ENCODE data around the gene DGKD. TPM values are rescaled to one million over a fixed set of nuclear protein-coding genes. Genes with fewer than 3 reads are reported as not detected.
"Not testable (repeated sequence)": the region's sequence is repeated elsewhere in the genome, so short reads cannot be mapped to it uniquely, and the experiment has no call there.

The DGKD gene
- total RNA-seq (2014; rRNA removed; shearing (Covaris generic)) = 183 and 195 TPM in 2 replicates
- polyA plus RNA-seq (2014; cell fraction: nucleus; rRNA removed) = 219 and 294 TPM in 2 replicates

GRCh38 chr2:233353769-233354499, at the start of gene DGKD:
Gene DGKD, plus strand, starts transcription at chr2:233354494. Its CDS starts 25 bp downstream, at chr2:233354519.
- DNase-seq (ENCODE audit: extremely low read depth, low read depth) = peak; percentile 41

DNA sequence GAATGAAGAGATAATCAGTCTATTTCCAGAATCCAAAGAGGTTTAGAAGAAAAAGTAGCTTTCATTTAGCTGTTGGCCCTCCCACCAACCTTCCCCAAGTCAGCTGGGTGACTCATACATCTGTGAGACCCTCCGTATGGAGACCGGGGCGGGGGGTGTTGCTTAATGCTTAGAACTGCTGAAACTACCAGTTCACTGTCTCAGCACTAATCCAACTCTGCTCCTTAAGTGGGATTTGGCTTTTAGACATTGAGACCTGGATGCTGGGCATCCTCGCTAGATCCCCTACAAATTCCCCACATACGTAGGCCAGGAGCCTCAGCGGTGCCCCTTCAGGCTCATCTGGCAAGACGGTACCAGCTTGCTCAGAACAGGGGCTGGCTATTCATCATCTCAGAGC, 46.7 kb upstream of the DGKD start, which contains the start of gene SAG:
SAG (plus strand) TSS at position 252 of the 400 bp plus-strand sequence. CDS start 1,374 bp downstream, outside the sequence.
- DNase-seq (ENCODE audit: extremely low read depth, low read depth) = no peak

DNA sequence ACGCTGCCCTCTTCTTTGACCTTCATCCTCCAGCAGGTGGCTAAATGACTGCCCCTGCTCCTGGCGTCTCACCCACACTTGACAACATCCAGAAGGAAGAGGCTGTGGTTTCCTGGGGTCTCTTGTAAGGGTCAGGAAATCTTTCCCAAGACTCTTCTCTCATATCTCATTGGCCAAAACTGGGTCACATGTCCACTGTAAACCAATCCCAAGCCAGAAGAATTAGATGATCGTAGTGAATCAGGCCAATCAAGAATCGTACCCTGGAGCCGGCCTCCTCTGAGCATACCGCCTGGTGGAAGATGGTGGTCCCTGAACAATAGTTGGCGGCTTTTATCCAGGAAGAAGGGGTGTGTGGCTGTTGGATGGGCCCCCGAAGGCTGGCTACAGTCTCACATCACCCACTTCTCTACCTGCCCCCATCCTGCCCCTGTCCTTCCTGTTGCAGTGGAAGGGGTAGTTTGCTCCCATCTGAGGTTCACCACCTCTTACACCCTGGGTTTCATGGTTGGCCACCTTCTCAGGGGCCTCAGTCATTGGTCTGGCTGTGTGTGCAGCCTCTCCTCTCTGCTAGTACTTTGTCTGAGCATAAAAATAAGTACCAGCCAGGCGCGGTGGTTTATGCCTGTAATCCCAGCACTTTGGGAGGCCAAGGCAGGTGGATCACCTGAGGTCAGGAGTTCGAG, 42.9 kb upstream of the DGKD start:
- DNase-seq (ENCODE audit: extremely low read depth, low read depth) = no peak

GRCh38 chr2:233312874-233313273, 41.4 kb upstream of the DGKD start:
- no peak for DNase-seq (ENCODE audit: extremely low read depth, low read depth)

DNA sequence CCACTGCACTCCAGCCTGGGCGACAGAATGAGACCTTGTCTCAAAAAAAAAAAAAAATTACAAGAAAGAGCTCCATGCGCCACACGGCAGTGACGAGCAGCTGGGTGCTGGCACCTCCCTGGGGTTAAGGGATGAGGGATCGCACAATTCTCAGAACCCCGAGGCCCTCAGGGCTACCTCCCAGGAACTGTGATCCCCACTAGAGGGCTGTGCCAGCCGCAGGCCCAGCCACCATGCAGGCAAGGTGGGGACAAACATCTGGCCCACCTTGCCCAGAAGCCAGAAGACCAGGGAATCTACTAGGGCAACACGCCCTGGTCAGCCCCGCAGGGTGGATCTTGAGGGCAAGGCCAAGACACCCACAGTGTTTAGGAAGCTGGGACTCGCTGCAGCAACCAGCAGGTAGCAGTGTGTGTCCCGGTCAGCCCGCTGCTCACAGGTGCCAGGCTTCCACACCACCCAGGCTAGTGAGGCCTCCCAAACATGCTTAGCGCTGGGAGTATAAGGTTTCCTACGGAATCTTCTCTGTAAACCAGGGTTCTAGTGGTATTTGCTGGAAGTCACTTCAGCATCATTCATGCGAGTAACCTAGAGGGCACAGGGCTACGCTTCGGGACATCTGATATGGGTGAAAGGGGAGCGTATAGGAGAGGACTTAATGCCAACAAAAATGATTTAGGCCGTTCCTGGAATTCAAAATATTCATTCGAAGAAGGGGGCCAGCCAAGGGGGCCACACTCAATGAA, 39.9 kb upstream of the DGKD start:
- DNase-seq (ENCODE audit: extremely low read depth, low read depth) = no peak

GRCh38 chr2:233317196-233317943, 36.9 kb upstream of the DGKD start:
- DNase-seq (ENCODE audit: extremely low read depth, low read depth) = no peak

GRCh38 chr2:233319256-233319655, 35.0 kb upstream of the DGKD start:
- no peak for DNase-seq (ENCODE audit: extremely low read depth, low read depth)

GRCh38 chr2:233320470-233320869, 33.8 kb upstream of the DGKD start:
- no peak for DNase-seq (ENCODE audit: extremely low read depth, low read depth)

DNA sequence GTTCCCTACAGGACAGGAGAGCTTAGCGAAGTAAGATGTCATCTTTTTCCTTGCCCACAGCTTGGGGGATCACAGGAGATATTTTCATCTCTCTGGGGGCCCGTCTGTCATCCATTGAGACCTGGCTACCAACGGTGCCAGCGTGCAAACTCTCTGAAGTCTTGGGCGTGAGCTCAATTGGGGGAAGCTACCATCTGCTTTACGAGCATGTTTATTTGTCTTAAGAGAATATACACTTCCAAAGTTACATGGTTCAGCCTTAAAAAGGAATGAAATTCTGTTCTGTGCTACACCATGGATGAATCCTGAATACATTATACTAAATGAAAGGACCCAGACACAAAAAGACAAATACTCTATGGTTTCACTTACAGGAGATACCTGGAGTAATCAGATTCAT, 33.1 kb upstream of the DGKD start:
- DNase-seq (ENCODE audit: extremely low read depth, low read depth) = no peak

DNA sequence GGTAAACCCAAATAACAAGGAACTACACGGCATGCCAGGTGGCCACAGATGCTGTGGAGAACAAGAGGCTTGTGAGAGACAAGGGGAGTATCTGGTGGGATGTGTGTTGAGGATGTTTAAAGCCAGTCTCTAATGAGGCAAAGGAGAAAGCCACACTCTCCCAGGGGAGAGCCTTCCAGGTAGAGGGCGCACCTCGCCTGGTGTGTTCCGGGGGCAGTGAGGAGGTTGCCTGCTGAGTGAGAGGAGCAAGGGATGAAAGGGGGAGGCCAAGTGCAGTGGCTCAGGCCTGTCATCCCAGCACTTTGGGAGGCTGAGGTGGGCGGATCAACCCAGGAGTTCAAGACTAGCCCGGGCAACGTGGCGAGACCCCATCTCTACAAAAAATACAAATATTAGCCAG, 30.4 kb upstream of the DGKD start:
- DNase-seq (ENCODE audit: extremely low read depth, low read depth) = no peak

GRCh38 chr2:233325256-233325655, 29.0 kb upstream of the DGKD start:
- no peak for DNase-seq (ENCODE audit: extremely low read depth, low read depth)

- no peak for DNase-seq (ENCODE audit: extremely low read depth, low read depth)
Observed at GRCh38 chr2:233325814-233326213, 28.5 kb upstream of the DGKD start.

DNA sequence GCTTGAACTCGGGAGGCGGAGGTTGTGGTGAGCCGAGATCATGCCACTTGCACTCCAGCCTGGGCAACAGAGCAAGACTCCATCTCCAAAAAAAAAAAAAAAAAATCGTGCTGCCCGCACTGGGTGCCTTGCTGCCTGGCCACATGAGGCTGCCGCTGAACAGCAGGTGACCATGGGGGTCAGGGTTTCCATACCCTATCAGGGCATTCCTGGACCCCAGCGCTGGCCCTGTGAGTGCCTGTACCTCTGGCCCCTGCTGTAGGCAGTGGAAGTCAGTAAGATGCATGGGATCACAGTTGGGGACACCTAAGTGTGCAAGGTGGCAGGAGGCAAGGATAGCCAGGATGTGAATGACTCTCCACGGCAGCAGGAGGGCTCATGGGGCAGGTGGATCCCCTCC, 27.8 kb upstream of the DGKD start:
- no peak for DNase-seq (ENCODE audit: extremely low read depth, low read depth)

DNA sequence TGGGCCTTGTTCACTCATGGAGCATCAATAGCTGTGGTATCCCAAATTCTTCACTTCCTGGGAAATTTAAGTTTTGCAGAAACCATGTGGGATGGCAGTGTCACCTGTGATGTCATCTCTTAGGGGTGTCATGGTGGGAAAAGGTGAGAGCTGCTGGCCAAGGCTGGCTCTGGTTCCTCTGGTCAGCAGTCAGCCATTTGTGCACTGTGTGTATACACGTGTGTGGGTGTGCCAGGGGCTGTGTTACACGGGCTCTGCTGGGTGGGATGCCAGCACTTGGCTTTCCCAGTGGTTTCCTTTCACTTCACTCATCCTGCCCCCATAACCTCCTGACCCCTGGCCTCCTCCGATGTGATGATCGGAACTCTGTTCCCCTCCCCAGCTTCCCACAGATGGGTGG, 25.4 kb upstream of the DGKD start:
- DNase-seq (ENCODE audit: extremely low read depth, low read depth) = no peak

GRCh38 chr2:233329489-233330135, 24.7 kb upstream of the DGKD start:
- no peak for DNase-seq (ENCODE audit: extremely low read depth, low read depth)

DNA sequence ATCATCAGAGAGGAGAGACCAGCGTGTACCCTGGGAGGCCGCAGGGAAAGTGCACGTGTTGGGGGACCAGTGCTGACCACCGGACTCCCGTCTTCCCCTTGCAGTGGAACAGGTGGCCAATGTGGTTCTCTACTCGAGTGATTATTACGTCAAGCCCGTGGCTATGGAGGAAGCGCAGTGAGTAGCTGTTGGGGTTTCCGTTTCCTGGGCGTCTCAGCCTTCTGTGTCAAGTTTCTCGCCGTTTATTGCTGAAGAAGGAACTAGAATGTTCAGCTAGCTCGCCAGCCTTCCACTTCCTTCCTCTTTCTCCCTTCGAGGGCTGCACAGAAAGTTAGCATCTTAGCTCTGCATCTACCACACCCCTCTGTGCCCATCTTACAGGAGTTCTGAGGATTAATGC, 22.8 kb upstream of the DGKD start:
- no peak for DNase-seq (ENCODE audit: extremely low read depth, low read depth)

- DNase-seq (ENCODE audit: extremely low read depth, low read depth) = no peak
Observed at GRCh38 chr2:233332125-233332524, 22.2 kb upstream of the DGKD start.

- DNase-seq (ENCODE audit: extremely low read depth, low read depth) = no peak
Observed at GRCh38 chr2:233334915-233335314, 19.4 kb upstream of the DGKD start.

GRCh38 chr2:233336091-233336490, 18.2 kb upstream of the DGKD start:
- DNase-seq (ENCODE audit: extremely low read depth, low read depth) = not testable (repeated sequence)

- no peak for DNase-seq (ENCODE audit: extremely low read depth, low read depth)
Observed at GRCh38 chr2:233336541-233336940, 17.8 kb upstream of the DGKD start.
